Measurements from ENCODE around the gene INO80C. TPM values are rescaled to one million over a fixed set of nuclear protein-coding genes. Genes with fewer than 3 reads are reported as not detected.

Gene INO80C
- total and polyA plus RNA-seq, 2 of the 4 experiments (the other 2 are of a cell fraction), result 5.6 to 17.1 TPM

DNA sequence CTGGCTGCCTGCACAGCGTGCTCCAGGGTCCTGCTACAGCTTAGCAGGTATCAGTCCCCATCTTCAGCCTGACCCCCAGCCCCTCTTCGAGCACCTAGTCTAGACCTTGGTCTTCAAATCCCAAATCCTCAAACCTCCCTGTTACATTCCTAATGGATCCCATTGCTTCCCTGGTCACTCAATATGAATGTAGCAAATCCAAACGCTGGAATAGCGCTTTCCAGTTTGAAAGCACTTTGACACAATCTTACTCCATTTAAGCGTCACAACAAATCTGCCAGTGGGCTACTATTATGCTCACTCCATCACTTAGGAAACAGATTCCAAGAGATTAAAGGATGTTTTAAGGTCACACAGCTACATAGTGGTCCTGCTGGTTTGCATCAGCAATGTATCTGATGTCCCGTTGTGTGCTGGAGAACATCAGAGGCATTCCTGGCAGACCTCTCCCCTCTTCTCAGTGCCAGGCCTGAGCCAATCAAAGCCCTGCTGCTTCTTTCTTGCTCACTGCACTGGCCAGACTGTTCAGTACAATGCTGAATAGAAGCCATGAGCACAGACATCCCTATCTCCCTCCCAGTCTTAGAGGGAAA, 11.1 kb upstream of the INO80C start:
- in situ Hi-C loops (cut with MboI; ENCODE audit: low sequenced_read_pairs), result no loop called here

More for the DNA sequence above, 11.1 kb upstream of the INO80C start:
- intact Hi-C loops (cut with micrococcal nuclease) (no loop called here), dilution Hi-C loops (cut with HindIII; ENCODE audit: low sequenced_read_pairs, unreplicated experiment) (no loop called here)
- Histone ChIP-seq H3K56ac (ENCODE audit: extremely low read depth, insufficient read depth, low read length) (no peak overlapping the region), H3K27me3 (ENCODE audit: control insufficient read depth, insufficient read depth, low read length) (peaks cover 20% of the 10 kb centered on the region), H3K4me3 (ENCODE audit: insufficient read depth, low read depth, low read length) (no peak overlapping the region), H2BK15ac (ENCODE audit: low read depth, low read length) (no peak overlapping the region), H3K14ac (replicated peaks; ENCODE audit: low read depth, low read length) (no peak overlapping the region), H2AFZ (replicated peaks; ENCODE audit: low read length, poor library complexity) (no peak overlapping the region), H3K18ac (ENCODE audit: low read depth, low read length) (no peak overlapping the region), H3K9me1 (ENCODE audit: insufficient read depth, low read length) (peaks cover 3% of the 10 kb centered on the region; the same call in 1 of the 2 replicates), H3K4ac (ENCODE audit: low read depth, low read length) (no peak overlapping the region), H3K23ac (ENCODE audit: low read depth, low read length) (no peak overlapping the region), H2BK20ac (ENCODE audit: low read depth, low read length) (no peak overlapping the region), H3K9me3 (ENCODE audit: control insufficient read depth, insufficient read depth, low read length) (no peaks in the 10 kb centered on the region), H2BK5ac (ENCODE audit: low read depth, low read length, poor library complexity, severe bottlenecking) (no peak overlapping the region), H3K36me3 (ENCODE audit: control insufficient read depth, insufficient read depth, low read length) (no peaks in the 10 kb centered on the region), H2AK9ac (replicated peaks; ENCODE audit: low read depth, low read length, poor library complexity) (no peak overlapping the region), H4K20me1 (ENCODE audit: insufficient read depth, low read length) (no peaks in the 10 kb centered on the region), H3K4me1 (ENCODE audit: control insufficient read depth, insufficient read depth, low read length) (peaks cover 4% of the 10 kb centered on the region; the same call in 1 of the 2 replicates), H4K8ac (ENCODE audit: low read depth in 2 of 2, low read length in 2 of 2) (no peak overlapping the region), H3K79me1 (ENCODE audit: low read depth in 1 of 2, low read length in 2 of 2) (no peaks in the 10 kb centered on the region), H4K5ac (ENCODE audit: low read depth, low read length) (no peak overlapping the region), H4K91ac (ENCODE audit: insufficient read depth, low read depth, low read length) (no peak overlapping the region), H3K27ac (ENCODE audit: insufficient read depth, low read length) (no peak overlapping the region), H3K9ac (ENCODE audit: low read depth, low read length) (no peak overlapping the region), H3K4me2 (ENCODE audit: low read depth, low read length) (no peak overlapping the region), H2BK120ac (ENCODE audit: low read depth, low read length) (no peak overlapping the region), H2AK5ac (ENCODE audit: low read depth, low read length) (no peak overlapping the region)
- ATAC-seq (ENCODE audit: low read depth) (no peak), DNase-seq (no peak)
- POLR2A ChIA-PET (ENCODE audit: unreplicated experiment), result interaction anchor here (0.6 kb wide), 1 partner anchor 41 kb away, joined by 3 read pairs; no protein-coding TSS in a partner anchor
- no TSS peak for BruUV-seq (replicated peaks)
- CTCF ChIA-PET, result no interaction called here
- WGBS, 2 experiments (ENCODE audit: extremely low coverage in 2 of 2, insufficient read length in 1 of 2), result 63% methylated on average over 4 of the region's 6 CpGs; no CpG with 5 or more reads in 1 of the 2 experiments
- TF ChIP-seq MAFK (IDR thresholded peaks at IDR 0.05; ENCODE audit: low read depth, low read length) (no peak), MXI1 (IDR thresholded peaks at IDR 0.05; ENCODE audit: borderline replicate concordance, low read depth, low read length) (no peak), CHD1 (IDR thresholded peaks at IDR 0.05; ENCODE audit: low read depth, low read length) (no peak), NFE2L2 (IDR thresholded peaks at IDR 0.05; ENCODE audit: low read depth, low read length) (no peak), SMC3 (IDR thresholded peaks at IDR 0.05; ENCODE audit: low read depth, low read length) (no peak), BHLHE40 (IDR thresholded peaks at IDR 0.05; ENCODE audit: low read depth, low read length) (no peak), RFX5 (IDR thresholded peaks at IDR 0.05; ENCODE audit: low read depth, low read length) (no peak), RCOR1 (IDR thresholded peaks at IDR 0.05; ENCODE audit: insufficient replicate concordance, low read length) (no peak), MAZ (IDR thresholded peaks at IDR 0.05; ENCODE audit: borderline replicate concordance, low read depth, low read length) (no peak)

All from IMR-90 (cell line).